ENCODE measurements around the gene PPP1CC. TPM values are rescaled to one million over a fixed set of nuclear protein-coding genes. Genes with fewer than 3 reads are reported as not detected.

PPP1CC gene
- total and polyA plus RNA-seq, 8 donors = 33.3 to 92.7 (median 70.2) TPM

GRCh38 chr12:110686294-110686903 lies 56.3 kb downstream of the PPP1CC start:
- 81 to 91% methylated on average over 3 of the region's 3 CpGs for WGBS, 2 donors
- intact Hi-C loops (cut with DNase I) = no loop called here
- H3K27ac ChIP-seq = no peak overlapping the region
- no peak for DNase-seq
- peaks cover 0 to 5% (median 0%) of the 10 kb centered on the region in 4 donors for H3K27me3 ChIP-seq
- H3K9me3 ChIP-seq = no peaks in the 10 kb centered on the region
- no peak overlapping the region for H3K4me3 ChIP-seq
- FAIRE-seq = no peak
- ATAC-seq = no peak
- TF ChIP-seq, protein P1, sequence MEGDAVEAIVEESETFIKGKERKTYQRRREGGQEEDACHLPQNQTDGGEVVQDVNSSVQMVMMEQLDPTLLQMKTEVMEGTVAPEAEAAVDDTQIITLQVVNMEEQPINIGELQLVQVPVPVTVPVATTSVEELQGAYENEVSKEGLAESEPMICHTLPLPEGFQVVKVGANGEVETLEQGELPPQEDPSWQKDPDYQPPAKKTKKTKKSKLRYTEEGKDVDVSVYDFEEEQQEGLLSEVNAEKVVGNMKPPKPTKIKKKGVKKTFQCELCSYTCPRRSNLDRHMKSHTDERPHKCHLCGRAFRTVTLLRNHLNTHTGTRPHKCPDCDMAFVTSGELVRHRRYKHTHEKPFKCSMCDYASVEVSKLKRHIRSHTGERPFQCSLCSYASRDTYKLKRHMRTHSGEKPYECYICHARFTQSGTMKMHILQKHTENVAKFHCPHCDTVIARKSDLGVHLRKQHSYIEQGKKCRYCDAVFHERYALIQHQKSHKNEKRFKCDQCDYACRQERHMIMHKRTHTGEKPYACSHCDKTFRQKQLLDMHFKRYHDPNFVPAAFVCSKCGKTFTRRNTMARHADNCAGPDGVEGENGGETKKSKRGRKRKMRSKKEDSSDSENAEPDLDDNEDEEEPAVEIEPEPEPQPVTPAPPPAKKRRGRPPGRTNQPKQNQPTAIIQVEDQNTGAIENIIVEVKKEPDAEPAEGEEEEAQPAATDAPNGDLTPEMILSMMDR (IDR thresholded peaks at IDR 0.05) = no peak
- H3K36me3 ChIP-seq = no peaks in the 10 kb centered on the region
- H3K4me1 ChIP-seq = peaks cover 0 to 6% (median 0%) of the 10 kb centered on the region in 3 donors

- intact Hi-C loops (cut with DNase I) = no loop called here
- Histone ChIP-seq H3K4me3 (no peak overlapping the region), H3K4me1 (peaks cover 0 to 6% (median 0%) of the 10 kb centered on the region in 3 donors), H3K36me3 (no peaks in the 10 kb centered on the region), H3K9me3 (no peaks in the 10 kb centered on the region), H3K27me3 (peaks cover 0 to 5% (median 0%) of the 10 kb centered on the region in 4 donors), H3K27ac (no peak overlapping the region)
- WGBS, 2 donors = 65 to 74% methylated on average over 7 of the region's 7 CpGs
- DNase-seq = peak in 1 of 6 donors; percentile 10
- TF ChIP-seq, protein P1 (IDR thresholded peaks at IDR 0.05) = no peak
- ATAC-seq = no peak
- FAIRE-seq = no peak
Measured at GRCh38 chr12:110684312-110684836, 58.3 kb downstream of the PPP1CC start.

- ATAC-seq (no peak), DNase-seq (no peak), FAIRE-seq (no peak)
- WGBS, 2 donors = 93% methylated on average over 2 of the region's 2 CpGs
- TF ChIP-seq, protein P1 (IDR thresholded peaks at IDR 0.05) = no peak
- Histone ChIP-seq H3K27me3 (peaks cover 0 to 5% (median 0%) of the 10 kb centered on the region in 4 donors), H3K36me3 (no peaks in the 10 kb centered on the region), H3K4me1 (peaks cover 0 to 6% (median 0%) of the 10 kb centered on the region in 3 donors), H3K27ac (no peak overlapping the region), H3K4me3 (no peak overlapping the region), H3K9me3 (no peaks in the 10 kb centered on the region)
- intact Hi-C loops (cut with DNase I) = no loop called here
Measured at GRCh38 chr12:110683888-110684287, 58.8 kb downstream of the PPP1CC start.

DNA sequence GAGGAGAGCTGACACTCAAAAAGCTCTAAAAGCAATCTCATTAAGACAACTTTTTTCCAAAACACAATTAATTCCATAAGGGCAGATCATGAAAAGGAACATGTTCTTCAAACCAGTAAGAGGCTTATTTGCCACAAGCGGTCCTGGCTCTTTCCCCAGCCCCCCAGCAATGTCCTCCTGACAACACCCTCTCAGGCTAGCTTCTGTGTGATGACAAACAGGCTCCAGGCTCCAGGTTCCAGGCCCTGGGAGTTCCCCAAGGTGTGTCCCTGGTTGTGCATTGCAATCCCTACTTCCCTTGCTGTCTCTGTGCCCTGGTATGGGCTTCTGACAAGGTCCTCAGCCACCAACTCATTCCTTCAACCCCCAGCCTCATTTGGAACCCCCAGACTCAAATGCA lies 62.7 kb downstream of the PPP1CC start:
- DNase-seq (no peak), FAIRE-seq (no peak), ATAC-seq (no peak)
- 41 to 61% methylated on average over 1 of the region's 1 CpG for WGBS, 2 donors
- Histone ChIP-seq H3K27me3 (no peaks in the 10 kb centered on the region), H3K4me1 (no peaks in the 10 kb centered on the region), H3K36me3 (no peaks in the 10 kb centered on the region), H3K4me3 (no peak overlapping the region), H3K9me3 (no peaks in the 10 kb centered on the region), H3K27ac (no peak overlapping the region)
- intact Hi-C loops (cut with DNase I) = no loop called here
- TF ChIP-seq, protein P1 (IDR thresholded peaks at IDR 0.05) = no peak

GRCh38 chr12:110679201-110679600 lies 63.5 kb downstream of the PPP1CC start:
- no peak for ATAC-seq
- Histone ChIP-seq H3K27me3 (no peaks in the 10 kb centered on the region), H3K4me1 (no peaks in the 10 kb centered on the region), H3K36me3 (no peaks in the 10 kb centered on the region), H3K9me3 (no peaks in the 10 kb centered on the region), H3K27ac (no peak overlapping the region), H3K4me3 (no peak overlapping the region)
- no peak for FAIRE-seq
- 88% methylated on average over 12 of the region's 12 CpGs for WGBS, 2 donors
- no peak for DNase-seq
- TF ChIP-seq, protein P1 (IDR thresholded peaks at IDR 0.05) = no peak
- intact Hi-C loops (cut with DNase I) = no loop called here
